WTC11 (cell line): ENCODE data around the gene ACIN1. TPM values are rescaled to one million over a fixed set of nuclear protein-coding genes. Genes with fewer than 3 reads are reported as not detected.

ENCODE experiments used
- ATAC-seq: fragments of 200-7000 bp; cut with Tn5 transposase; 2 replicates; pipeline ENCODE4 v1.10.0; 2021; ENCODE audit warnings: mild to moderate bottlenecking, moderate library complexity
- CTCF ChIA-PET: fragments of 300-600 bp; sonication (Branson Sonifier 250); formaldehyde crosslinking; loops from one replicate; lab custom pipeline; 2021; ENCODE audit warnings: antibody characterized with exemption; lab: Charles Lee
- POLR2A ChIA-PET: fragments of 350-600 bp; sonication (Branson Sonifier 250); formaldehyde crosslinking; loops from one replicate; lab custom pipeline; 2021; ENCODE audit warnings: antibody characterized with exemption; lab: Charles Lee
- DNase-seq: peaks from one replicate; pipeline ENCODE4 v3.0.0; 2021; ENCODE audit warnings: low spot score
- H3K27ac Mint-ChIP-seq: 2 replicates; pipeline ENCODE4 v1.8.0; 2021; ENCODE audit warnings: mixed read lengths
- H3K27me3 Mint-ChIP-seq: 2 replicates; pipeline ENCODE4 v1.8.0; 2021; ENCODE audit warnings: low read depth, mild to moderate bottlenecking, moderate library complexity, mixed read lengths
- H3K36me3 Mint-ChIP-seq: 2 replicates; pipeline ENCODE4 v1.8.0; 2021; ENCODE audit warnings: mixed read lengths
- H3K4me1 Mint-ChIP-seq: 2 replicates; pipeline ENCODE4 v1.8.0; 2022; ENCODE audit warnings: mixed read lengths
- H3K4me3 Mint-ChIP-seq: 2 replicates; pipeline ENCODE4 v1.8.0; 2021; ENCODE audit warnings: mild to moderate bottlenecking, moderate library complexity, mixed read lengths
- H3K9me3 Mint-ChIP-seq: 2 replicates; pipeline ENCODE4 v1.8.0; 2021; ENCODE audit warnings: mixed read lengths
- GRHL2 ChIP-seq: fragments of 250-450 bp; sonication (Bioruptor Pico); IDR thresholded peaks from 2 replicates; pipeline ENCODE4 v1.8.0; 2022; ENCODE audit warnings: mild to moderate bottlenecking, moderate library complexity; ENCODE audit not compliant: insufficient replicate concordance, severe bottlenecking
- NFYB ChIP-seq: sonication (generic); formaldehyde crosslinking; conservative IDR thresholded peaks from 2 replicates; pipeline ENCODE4 v1.8.0; 2022; ENCODE audit warnings: low read depth, missing genetic modification reagents
- ZNF232 ChIP-seq: sonication (generic); formaldehyde crosslinking; IDR thresholded peaks from 2 replicates; pipeline ENCODE4 v1.8.0; 2022; ENCODE audit warnings: mild to moderate bottlenecking, missing genetic modification reagents
- ZNF263 ChIP-seq: sonication (generic); formaldehyde crosslinking; IDR thresholded peaks from 2 replicates; pipeline ENCODE4 v1.8.1; 2022; ENCODE audit warnings: low read depth, mild to moderate bottlenecking, moderate library complexity, missing genetic modification reagents
- ZNF317 ChIP-seq: sonication (generic); formaldehyde crosslinking; IDR thresholded peaks from 2 replicates; pipeline ENCODE4 v1.8.1; 2023; ENCODE audit warnings: low read depth, mild to moderate bottlenecking, moderate library complexity, missing genetic modification reagents, borderline replicate concordance
- ZNF396 ChIP-seq: fragments of 250-450 bp; sonication (Bioruptor Pico); IDR thresholded peaks from 2 replicates; pipeline ENCODE4 v1.8.0; 2021; ENCODE audit warnings: mild to moderate bottlenecking, moderate library complexity, borderline replicate concordance
- total RNA-seq: library from RNA; stranded (reverse); gene quantifications from 3 replicates; pipeline ENCODE4 v1.2.3, GENCODE V29; 2021
- TF ChIP-seq, protein P1 (sequence below): sonication (generic); formaldehyde crosslinking; IDR thresholded peaks from 2 replicates; pipeline ENCODE4 v1.8.1; 2022; ENCODE audit warnings: low read depth, missing genetic modification reagents, borderline replicate concordance
- TF ChIP-seq, protein P2 (sequence below): fragments of 250-450 bp; sonication (Bioruptor Pico); IDR thresholded peaks from 2 replicates; pipeline ENCODE4 v1.9.0; 2021; ENCODE audit warnings: mild to moderate bottlenecking, borderline replicate concordance
- TF ChIP-seq, protein P3 (sequence below): sonication (generic); formaldehyde crosslinking; IDR thresholded peaks from 2 replicates; pipeline ENCODE4 v1.8.0; 2023; ENCODE audit warnings: mild to moderate bottlenecking, missing genetic modification reagents
- TF ChIP-seq, protein P4 (sequence below): sonication (generic); formaldehyde crosslinking; IDR thresholded peaks from 2 replicates; pipeline ENCODE4 v1.8.0; 2023; ENCODE audit warnings: missing genetic modification reagents
- TF ChIP-seq, protein P5 (sequence below): sonication (generic); formaldehyde crosslinking; IDR thresholded peaks from 2 replicates; pipeline ENCODE4 v1.8.1; 2023; ENCODE audit warnings: mild to moderate bottlenecking, missing genetic modification reagents, borderline replicate concordance
- TF ChIP-seq, protein P6 (sequence below): fragments of 250-450 bp; sonication (Bioruptor Pico); IDR thresholded peaks from 2 replicates; pipeline ENCODE4 v1.9.0; 2021; ENCODE audit warnings: mild to moderate bottlenecking

Gene ACIN1
- total RNA-seq, 1 experiment from 2014 or later, result 229 TPM

DNA sequence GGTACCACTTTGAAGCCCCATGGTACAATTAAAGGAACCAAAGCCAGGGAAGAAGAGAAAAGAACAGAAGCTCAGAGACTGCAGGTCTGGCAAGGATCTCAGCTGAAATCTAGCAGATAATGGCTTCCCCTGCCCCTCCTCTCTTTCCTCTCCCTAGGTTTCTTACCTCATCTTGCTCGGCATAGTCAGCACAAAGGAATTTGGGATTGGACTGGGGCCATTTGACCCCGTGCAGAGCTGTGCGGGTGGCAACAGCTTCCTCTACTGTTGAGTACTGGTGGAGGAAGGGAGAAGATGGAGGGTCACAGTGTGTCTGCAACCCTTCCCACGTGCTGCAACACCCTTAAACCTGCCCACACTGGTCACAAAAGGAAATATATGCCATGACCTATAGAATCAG lies 32.9 kb downstream of the ACIN1 start:
- Mint-ChIP-seq H3K36me3 (peaks cover 69% of the 10 kb centered on the region), H3K4me1 (peaks cover 3% of the 10 kb centered on the region; the same call in 1 of the 2 replicates), H3K4me3 (no peak overlapping the region), H3K27me3 (no peaks in the 10 kb centered on the region), H3K27ac (0 out of 2 replicates have a peak overlapping the region, but pooled peaks have one; percentile 53), H3K9me3 (no peaks in the 10 kb centered on the region)
- ChIA-PET POLR2A (interaction anchor here (0.6 kb wide), 3 partner anchors 65 to 240 kb away, joined by 3 to 5 read pairs (median 4); no protein-coding TSS in a partner anchor), CTCF (interaction anchor here (0.6 to 1.2 kb wide), 4 partner anchors 15 to 75 kb away, joined by 3 to 4 read pairs (median 4); no protein-coding TSS in a partner anchor)
- DNase-seq, result no peak
- ATAC-seq, result no peak
- TF ChIP-seq, protein P1, sequence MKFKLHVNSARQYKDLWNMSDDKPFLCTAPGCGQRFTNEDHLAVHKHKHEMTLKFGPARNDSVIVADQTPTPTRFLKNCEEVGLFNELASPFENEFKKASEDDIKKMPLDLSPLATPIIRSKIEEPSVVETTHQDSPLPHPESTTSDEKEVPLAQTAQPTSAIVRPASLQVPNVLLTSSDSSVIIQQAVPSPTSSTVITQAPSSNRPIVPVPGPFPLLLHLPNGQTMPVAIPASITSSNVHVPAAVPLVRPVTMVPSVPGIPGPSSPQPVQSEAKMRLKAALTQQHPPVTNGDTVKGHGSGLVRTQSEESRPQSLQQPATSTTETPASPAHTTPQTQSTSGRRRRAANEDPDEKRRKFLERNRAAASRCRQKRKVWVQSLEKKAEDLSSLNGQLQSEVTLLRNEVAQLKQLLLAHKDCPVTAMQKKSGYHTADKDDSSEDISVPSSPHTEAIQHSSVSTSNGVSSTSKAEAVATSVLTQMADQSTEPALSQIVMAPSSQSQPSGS (CRISPR knock-in tag), result no peak
- TF ChIP-seq, protein P2, sequence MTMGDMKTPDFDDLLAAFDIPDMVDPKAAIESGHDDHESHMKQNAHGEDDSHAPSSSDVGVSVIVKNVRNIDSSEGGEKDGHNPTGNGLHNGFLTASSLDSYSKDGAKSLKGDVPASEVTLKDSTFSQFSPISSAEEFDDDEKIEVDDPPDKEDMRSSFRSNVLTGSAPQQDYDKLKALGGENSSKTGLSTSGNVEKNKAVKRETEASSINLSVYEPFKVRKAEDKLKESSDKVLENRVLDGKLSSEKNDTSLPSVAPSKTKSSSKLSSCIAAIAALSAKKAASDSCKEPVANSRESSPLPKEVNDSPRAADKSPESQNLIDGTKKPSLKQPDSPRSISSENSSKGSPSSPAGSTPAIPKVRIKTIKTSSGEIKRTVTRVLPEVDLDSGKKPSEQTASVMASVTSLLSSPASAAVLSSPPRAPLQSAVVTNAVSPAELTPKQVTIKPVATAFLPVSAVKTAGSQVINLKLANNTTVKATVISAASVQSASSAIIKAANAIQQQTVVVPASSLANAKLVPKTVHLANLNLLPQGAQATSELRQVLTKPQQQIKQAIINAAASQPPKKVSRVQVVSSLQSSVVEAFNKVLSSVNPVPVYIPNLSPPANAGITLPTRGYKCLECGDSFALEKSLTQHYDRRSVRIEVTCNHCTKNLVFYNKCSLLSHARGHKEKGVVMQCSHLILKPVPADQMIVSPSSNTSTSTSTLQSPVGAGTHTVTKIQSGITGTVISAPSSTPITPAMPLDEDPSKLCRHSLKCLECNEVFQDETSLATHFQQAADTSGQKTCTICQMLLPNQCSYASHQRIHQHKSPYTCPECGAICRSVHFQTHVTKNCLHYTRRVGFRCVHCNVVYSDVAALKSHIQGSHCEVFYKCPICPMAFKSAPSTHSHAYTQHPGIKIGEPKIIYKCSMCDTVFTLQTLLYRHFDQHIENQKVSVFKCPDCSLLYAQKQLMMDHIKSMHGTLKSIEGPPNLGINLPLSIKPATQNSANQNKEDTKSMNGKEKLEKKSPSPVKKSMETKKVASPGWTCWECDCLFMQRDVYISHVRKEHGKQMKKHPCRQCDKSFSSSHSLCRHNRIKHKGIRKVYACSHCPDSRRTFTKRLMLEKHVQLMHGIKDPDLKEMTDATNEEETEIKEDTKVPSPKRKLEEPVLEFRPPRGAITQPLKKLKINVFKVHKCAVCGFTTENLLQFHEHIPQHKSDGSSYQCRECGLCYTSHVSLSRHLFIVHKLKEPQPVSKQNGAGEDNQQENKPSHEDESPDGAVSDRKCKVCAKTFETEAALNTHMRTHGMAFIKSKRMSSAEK (CRISPR knock-in tag), result no peak
- TF ChIP-seq ZNF232 (CRISPR knock-in tag), result no peak
- TF ChIP-seq, protein P3, sequence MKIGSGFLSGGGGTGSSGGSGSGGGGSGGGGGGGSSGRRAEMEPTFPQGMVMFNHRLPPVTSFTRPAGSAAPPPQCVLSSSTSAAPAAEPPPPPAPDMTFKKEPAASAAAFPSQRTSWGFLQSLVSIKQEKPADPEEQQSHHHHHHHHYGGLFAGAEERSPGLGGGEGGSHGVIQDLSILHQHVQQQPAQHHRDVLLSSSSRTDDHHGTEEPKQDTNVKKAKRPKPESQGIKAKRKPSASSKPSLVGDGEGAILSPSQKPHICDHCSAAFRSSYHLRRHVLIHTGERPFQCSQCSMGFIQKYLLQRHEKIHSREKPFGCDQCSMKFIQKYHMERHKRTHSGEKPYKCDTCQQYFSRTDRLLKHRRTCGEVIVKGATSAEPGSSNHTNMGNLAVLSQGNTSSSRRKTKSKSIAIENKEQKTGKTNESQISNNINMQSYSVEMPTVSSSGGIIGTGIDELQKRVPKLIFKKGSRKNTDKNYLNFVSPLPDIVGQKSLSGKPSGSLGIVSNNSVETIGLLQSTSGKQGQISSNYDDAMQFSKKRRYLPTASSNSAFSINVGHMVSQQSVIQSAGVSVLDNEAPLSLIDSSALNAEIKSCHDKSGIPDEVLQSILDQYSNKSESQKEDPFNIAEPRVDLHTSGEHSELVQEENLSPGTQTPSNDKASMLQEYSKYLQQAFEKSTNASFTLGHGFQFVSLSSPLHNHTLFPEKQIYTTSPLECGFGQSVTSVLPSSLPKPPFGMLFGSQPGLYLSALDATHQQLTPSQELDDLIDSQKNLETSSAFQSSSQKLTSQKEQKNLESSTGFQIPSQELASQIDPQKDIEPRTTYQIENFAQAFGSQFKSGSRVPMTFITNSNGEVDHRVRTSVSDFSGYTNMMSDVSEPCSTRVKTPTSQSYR (CRISPR knock-in tag), result no peak
- TF ChIP-seq, protein P4, sequence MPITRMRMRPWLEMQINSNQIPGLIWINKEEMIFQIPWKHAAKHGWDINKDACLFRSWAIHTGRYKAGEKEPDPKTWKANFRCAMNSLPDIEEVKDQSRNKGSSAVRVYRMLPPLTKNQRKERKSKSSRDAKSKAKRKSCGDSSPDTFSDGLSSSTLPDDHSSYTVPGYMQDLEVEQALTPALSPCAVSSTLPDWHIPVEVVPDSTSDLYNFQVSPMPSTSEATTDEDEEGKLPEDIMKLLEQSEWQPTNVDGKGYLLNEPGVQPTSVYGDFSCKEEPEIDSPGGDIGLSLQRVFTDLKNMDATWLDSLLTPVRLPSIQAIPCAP (CRISPR knock-in tag), result no peak

DNA sequence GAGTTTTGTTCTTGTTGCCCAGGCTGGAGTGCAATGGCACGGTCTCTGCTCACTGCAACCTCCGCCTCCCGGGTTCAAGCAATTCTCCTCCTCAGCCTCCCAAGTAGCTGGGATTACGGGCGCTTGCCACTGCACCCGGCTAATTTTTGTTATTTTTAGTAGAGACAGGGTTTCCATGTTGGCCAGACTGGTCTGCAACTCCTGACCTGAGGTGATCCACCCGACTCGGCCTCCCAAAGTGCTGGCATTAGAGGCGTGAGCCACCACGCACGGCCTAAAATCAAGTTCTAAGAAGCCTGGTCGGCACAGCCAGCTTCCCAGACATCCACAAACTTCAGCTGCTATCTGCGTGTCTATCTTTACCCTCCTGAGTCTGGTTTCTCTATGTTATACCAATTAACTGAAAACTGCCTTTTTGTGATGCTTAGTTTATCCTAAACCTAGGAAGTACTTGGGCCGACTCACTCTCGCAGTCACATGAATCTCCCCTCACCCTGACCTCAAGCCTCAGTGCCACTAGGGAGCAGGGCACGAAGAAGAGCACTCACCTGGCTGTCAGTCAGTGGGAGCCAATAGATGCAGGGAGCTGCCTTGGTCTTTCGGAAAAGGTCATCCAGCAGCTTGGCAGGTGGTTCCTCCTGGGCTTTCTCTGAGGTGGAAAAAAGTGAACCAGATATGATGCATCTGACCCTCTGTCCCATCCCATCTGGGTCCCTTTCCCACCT lies 34.2 kb downstream of the ACIN1 start:
- ChIA-PET CTCF (interaction anchor here (0.6 to 8.8 kb wide), 8 partner anchors 8 to 467 kb away, joined by 3 to 224 read pairs (median 18); no protein-coding TSS in a partner anchor), POLR2A (interaction anchor here (0.7 to 1.3 kb wide), 3 partner anchors 11 to 85 kb away, joined by 3 read pairs; partner anchors contain the start of genes ACIN1 and C14orf119)
- Mint-ChIP-seq H3K4me1 (peaks cover 11% of the 10 kb centered on the region), H3K36me3 (peaks cover 56% of the 10 kb centered on the region), H3K9me3 (no peaks in the 10 kb centered on the region), H3K27me3 (peaks cover 5% of the 10 kb centered on the region; the same call in 1 of the 2 replicates), H3K27ac (no peak overlapping the region; the same call in 1 of the 2 replicates), H3K4me3 (no peak overlapping the region)
- ATAC-seq (no peak), DNase-seq (no peak)
- TF ChIP-seq ZNF317 (CRISPR knock-in tag), result no peak
- no peak for TF ChIP-seq ZNF396
- TF ChIP-seq GRHL2 (CRISPR knock-in tag), result no peak
- TF ChIP-seq, protein P1 (CRISPR knock-in tag), result no peak
- TF ChIP-seq, protein P5, sequence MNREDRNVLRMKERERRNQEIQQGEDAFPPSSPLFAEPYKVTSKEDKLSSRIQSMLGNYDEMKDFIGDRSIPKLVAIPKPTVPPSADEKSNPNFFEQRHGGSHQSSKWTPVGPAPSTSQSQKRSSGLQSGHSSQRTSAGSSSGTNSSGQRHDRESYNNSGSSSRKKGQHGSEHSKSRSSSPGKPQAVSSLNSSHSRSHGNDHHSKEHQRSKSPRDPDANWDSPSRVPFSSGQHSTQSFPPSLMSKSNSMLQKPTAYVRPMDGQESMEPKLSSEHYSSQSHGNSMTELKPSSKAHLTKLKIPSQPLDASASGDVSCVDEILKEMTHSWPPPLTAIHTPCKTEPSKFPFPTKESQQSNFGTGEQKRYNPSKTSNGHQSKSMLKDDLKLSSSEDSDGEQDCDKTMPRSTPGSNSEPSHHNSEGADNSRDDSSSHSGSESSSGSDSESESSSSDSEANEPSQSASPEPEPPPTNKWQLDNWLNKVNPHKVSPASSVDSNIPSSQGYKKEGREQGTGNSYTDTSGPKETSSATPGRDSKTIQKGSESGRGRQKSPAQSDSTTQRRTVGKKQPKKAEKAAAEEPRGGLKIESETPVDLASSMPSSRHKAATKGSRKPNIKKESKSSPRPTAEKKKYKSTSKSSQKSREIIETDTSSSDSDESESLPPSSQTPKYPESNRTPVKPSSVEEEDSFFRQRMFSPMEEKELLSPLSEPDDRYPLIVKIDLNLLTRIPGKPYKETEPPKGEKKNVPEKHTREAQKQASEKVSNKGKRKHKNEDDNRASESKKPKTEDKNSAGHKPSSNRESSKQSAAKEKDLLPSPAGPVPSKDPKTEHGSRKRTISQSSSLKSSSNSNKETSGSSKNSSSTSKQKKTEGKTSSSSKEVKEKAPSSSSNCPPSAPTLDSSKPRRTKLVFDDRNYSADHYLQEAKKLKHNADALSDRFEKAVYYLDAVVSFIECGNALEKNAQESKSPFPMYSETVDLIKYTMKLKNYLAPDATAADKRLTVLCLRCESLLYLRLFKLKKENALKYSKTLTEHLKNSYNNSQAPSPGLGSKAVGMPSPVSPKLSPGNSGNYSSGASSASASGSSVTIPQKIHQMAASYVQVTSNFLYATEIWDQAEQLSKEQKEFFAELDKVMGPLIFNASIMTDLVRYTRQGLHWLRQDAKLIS (CRISPR knock-in tag), result no peak
- TF ChIP-seq, protein P6, sequence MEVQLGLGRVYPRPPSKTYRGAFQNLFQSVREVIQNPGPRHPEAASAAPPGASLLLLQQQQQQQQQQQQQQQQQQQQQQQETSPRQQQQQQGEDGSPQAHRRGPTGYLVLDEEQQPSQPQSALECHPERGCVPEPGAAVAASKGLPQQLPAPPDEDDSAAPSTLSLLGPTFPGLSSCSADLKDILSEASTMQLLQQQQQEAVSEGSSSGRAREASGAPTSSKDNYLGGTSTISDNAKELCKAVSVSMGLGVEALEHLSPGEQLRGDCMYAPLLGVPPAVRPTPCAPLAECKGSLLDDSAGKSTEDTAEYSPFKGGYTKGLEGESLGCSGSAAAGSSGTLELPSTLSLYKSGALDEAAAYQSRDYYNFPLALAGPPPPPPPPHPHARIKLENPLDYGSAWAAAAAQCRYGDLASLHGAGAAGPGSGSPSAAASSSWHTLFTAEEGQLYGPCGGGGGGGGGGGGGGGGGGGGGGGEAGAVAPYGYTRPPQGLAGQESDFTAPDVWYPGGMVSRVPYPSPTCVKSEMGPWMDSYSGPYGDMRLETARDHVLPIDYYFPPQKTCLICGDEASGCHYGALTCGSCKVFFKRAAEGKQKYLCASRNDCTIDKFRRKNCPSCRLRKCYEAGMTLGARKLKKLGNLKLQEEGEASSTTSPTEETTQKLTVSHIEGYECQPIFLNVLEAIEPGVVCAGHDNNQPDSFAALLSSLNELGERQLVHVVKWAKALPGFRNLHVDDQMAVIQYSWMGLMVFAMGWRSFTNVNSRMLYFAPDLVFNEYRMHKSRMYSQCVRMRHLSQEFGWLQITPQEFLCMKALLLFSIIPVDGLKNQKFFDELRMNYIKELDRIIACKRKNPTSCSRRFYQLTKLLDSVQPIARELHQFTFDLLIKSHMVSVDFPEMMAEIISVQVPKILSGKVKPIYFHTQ (CRISPR knock-in tag), result no peak
- no peak for TF ChIP-seq ZNF263
- no peak for TF ChIP-seq NFYB (CRISPR knock-in tag)
